HG03175 (cell line): ENCODE results near the gene COX7B.
"Not testable (repeated sequence)": the region's sequence is repeated elsewhere in the genome, so short reads cannot be mapped to it uniquely, and the experiment has no call there.

ENCODE experiments used
- ATAC-seq: cut with Tn5 transposase; IDR thresholded peaks from one replicate; pipeline ENCODE4 v1.9.1; 2021; ENCODE audit warnings: mild to moderate bottlenecking, moderate library complexity; ENCODE audit not compliant: unreplicated experiment

The COX7B gene

GRCh38 chrX:77945031-77945430, 45.8 kb downstream of the COX7B start:
- not testable (repeated sequence) for ATAC-seq

- ATAC-seq: no peak
Measured at GRCh38 chrX:77945910-77946545, 46.8 kb downstream of the COX7B start.

GRCh38 chrX:77946571-77946970, 47.3 kb downstream of the COX7B start:
- no peak for ATAC-seq

GRCh38 chrX:77949840-77950239, 50.6 kb downstream of the COX7B start:
- ATAC-seq: no peak

- ATAC-seq: no peak
Measured at GRCh38 chrX:77952173-77952572, 52.9 kb downstream of the COX7B start.

DNA sequence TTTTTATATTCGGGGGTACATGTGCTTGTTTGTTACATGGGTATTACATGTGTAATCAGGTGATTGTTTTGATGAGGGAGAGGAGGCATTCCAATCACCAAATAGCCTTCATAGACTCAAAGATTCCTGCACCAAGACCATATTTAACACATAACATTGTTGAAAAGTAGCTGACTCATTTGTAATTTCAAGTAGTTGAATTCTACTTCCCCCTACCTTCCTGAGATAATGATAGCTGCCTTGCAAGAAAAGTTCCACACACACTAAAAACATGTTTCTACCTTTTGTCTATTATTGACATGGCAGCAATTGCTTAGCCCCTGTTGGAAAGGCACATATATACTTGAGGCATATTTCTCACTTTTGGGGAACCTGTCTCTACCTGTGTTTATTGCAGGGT, 54.0 kb downstream of the COX7B start:
- no peak for ATAC-seq

DNA sequence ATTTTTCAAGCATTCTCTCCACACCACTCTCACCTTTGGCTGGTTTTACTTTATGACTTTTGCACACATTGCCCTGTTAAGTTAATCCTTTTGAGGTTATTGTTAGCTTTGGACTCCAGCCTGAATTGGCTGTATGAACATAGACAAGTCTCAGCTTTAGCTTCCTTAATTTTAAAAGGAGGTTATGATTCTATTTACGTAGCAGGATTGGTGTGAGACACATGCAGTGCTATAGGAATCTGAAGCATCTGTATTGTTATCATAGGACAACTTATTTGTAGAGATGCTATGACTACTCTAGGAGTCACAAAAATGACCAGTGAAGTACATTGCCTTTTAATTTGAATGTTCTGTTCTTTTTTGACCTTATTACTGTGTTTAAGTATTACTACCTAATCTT, 54.4 kb downstream of the COX7B start:
- ATAC-seq: no peak
